HG03439 (cell line): ENCODE results near the gene PTPRN2.
"Not testable (repeated sequence)": the region's sequence is repeated elsewhere in the genome, so short reads cannot be mapped to it uniquely, and the experiment has no call there.

ENCODE experiments used
- ATAC-seq: cut with Tn5 transposase; IDR thresholded peaks from one replicate; pipeline ENCODE4 v1.9.1; 2021; ENCODE audit warnings: mild to moderate bottlenecking, moderate library complexity; ENCODE audit not compliant: unreplicated experiment

Gene PTPRN2

GRCh38 chr7:157745721-157746709, 841.6 kb downstream of the PTPRN2 start:
- ATAC-seq: no peak

GRCh38 chr7:157744786-157745601, 842.6 kb downstream of the PTPRN2 start:
- ATAC-seq: no peak

- ATAC-seq: no peak
Measured at GRCh38 chr7:157743781-157744525, 843.7 kb downstream of the PTPRN2 start.

- ATAC-seq: no peak
Measured at GRCh38 chr7:157740251-157740798, 847.3 kb downstream of the PTPRN2 start.

- ATAC-seq: no peak
Measured at GRCh38 chr7:157739650-157740049, 848.0 kb downstream of the PTPRN2 start.

- ATAC-seq: no peak
Measured at GRCh38 chr7:157739031-157739430, 848.6 kb downstream of the PTPRN2 start.

GRCh38 chr7:157738066-157738460, 849.6 kb downstream of the PTPRN2 start:
- no peak for ATAC-seq

GRCh38 chr7:157737151-157738065, 850.2 kb downstream of the PTPRN2 start:
- ATAC-seq: no peak

GRCh38 chr7:157736341-157736740, 851.3 kb downstream of the PTPRN2 start:
- no peak for ATAC-seq

- no peak for ATAC-seq
Measured at GRCh38 chr7:157735826-157736225, 851.8 kb downstream of the PTPRN2 start.

GRCh38 chr7:157734676-157735640, 852.7 kb downstream of the PTPRN2 start:
- ATAC-seq: no peak

GRCh38 chr7:157733760-157734395, 853.7 kb downstream of the PTPRN2 start:
- not testable (repeated sequence) for ATAC-seq

- no peak for ATAC-seq
Measured at GRCh38 chr7:157731126-157731525, 856.5 kb downstream of the PTPRN2 start.

- ATAC-seq: no peak
Measured at GRCh38 chr7:157730614-157731013, 857.0 kb downstream of the PTPRN2 start.

GRCh38 chr7:157729566-157729965, 858.1 kb downstream of the PTPRN2 start:
- no peak for ATAC-seq

- ATAC-seq: no peak
Measured at GRCh38 chr7:157727964-157728615, 859.5 kb downstream of the PTPRN2 start.

GRCh38 chr7:157726764-157727163, 860.9 kb downstream of the PTPRN2 start:
- ATAC-seq: no peak
